SIG-M5 treated with dmso at 0.1 percent for 504 hours (cell line): ENCODE results near the gene ALG14.
A peak's percentile ranks its signal among the peaks of the same experiment; 100 is the strongest.
"Not testable (repeated sequence)": the region's sequence is repeated elsewhere in the genome, so short reads cannot be mapped to it uniquely, and the experiment has no call there.

Source experiments
- DNase-seq: peaks from one replicate; lab custom pipeline; 2025; ENCODE audit not compliant: unreplicated experiment; lab: John Stamatoyannopoulos, UW

Gene ALG14

GRCh38 chr1:95072532-95073419 is at the start of gene ALG14:
ALG14 (minus strand) TSS chr1:95072951; CDS start chr1:95072898, 53 bp downstream.
- DNase-seq = peak; percentile 84

- no peak for DNase-seq
These were observed 49.5 kb upstream of the ALG14 start for GRCh38 chr1:95122151-95122697.

GRCh38 chr1:95119273-95119672 is 46.5 kb upstream of the ALG14 start:
- DNase-seq = no peak

- DNase-seq = no peak
These were observed 46.0 kb upstream of the ALG14 start for GRCh38 chr1:95118710-95119109.

GRCh38 chr1:95118067-95118499 is 45.3 kb upstream of the ALG14 start:
- no peak for DNase-seq

GRCh38 chr1:95117207-95118066 is 44.7 kb upstream of the ALG14 start, which contains the start of gene TLCD4:
TLCD4 (plus strand) TSS chr1:95117355; CDS start chr1:95143902, 26,547 bp downstream.
- DNase-seq = no peak

GRCh38 chr1:95116580-95117206 is 43.9 kb upstream of the ALG14 start:
- peak; percentile 43 for DNase-seq

GRCh38 chr1:95115708-95116137 is 43.0 kb upstream of the ALG14 start:
- no peak for DNase-seq

- DNase-seq = no peak
These were observed 40.9 kb upstream of the ALG14 start for GRCh38 chr1:95113684-95114083.

- DNase-seq = no peak
These were observed 38.3 kb upstream of the ALG14 start for GRCh38 chr1:95111014-95111413.

- DNase-seq = no peak
These were observed 36.0 kb upstream of the ALG14 start for GRCh38 chr1:95108792-95109191.

GRCh38 chr1:95098196-95098595 is 25.4 kb upstream of the ALG14 start:
- peak; percentile 25 for DNase-seq

GRCh38 chr1:95097426-95097825 is 24.7 kb upstream of the ALG14 start:
- DNase-seq = no peak

- DNase-seq = no peak
These were observed 23.6 kb upstream of the ALG14 start for GRCh38 chr1:95096218-95096841.

GRCh38 chr1:95095833-95096217 is 23.1 kb upstream of the ALG14 start:
- peak; percentile 80 for DNase-seq

- DNase-seq = no peak
These were observed 22.2 kb upstream of the ALG14 start for GRCh38 chr1:95094923-95095322.

- DNase-seq = no peak
These were observed 20.5 kb upstream of the ALG14 start for GRCh38 chr1:95093296-95093695.

- not testable (repeated sequence) for DNase-seq
These were observed 20.1 kb upstream of the ALG14 start for GRCh38 chr1:95092891-95093290.

GRCh38 chr1:95091290-95091689 is 18.5 kb upstream of the ALG14 start:
- DNase-seq = not testable (repeated sequence)

GRCh38 chr1:95089650-95090287 is 17.0 kb upstream of the ALG14 start:
- DNase-seq = no peak
